Measurements from ENCODE around the gene DEFB110.

Gene DEFB110

DNA sequence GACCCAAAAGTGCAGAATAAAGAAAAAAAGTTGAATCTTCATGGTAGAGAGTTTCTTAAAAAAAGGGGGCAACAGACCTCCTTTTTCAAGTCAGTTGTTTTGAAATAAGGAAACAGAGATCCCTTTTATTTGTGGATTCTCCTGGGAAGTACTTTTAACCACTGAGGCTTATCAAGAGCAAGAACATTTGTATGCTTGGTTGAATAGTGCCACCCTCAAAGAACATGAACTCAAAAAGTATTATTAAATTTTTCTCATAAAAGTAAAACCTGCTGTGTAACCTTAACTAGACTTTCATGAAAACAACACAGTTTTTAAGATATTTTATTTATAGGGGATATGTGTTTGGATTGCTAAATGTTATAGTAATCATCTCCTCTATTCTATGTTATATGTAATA is at the start of gene DEFB110:
Gene DEFB110, minus strand, starts transcription at position 101 of the 400 bp plus-strand sequence. Its CDS starts 59 bp downstream, at position 42.
- Mint-ChIP-seq H3K36me3 (ENCODE audit: low read depth) (no peaks in the 10 kb centered on the region), H3K9me3 (no peaks in the 10 kb centered on the region), H3K27me3 (ENCODE audit: low read depth) (no peaks in the 10 kb centered on the region), H3K4me3 (no peak within 1 kb of the TSS), H3K4me1 (ENCODE audit: low read depth) (no peaks in the 10 kb centered on the region), H3K27ac (no peak within 1 kb of the TSS)
- no peak for DNase-seq (ENCODE audit: low spot score)

DNA sequence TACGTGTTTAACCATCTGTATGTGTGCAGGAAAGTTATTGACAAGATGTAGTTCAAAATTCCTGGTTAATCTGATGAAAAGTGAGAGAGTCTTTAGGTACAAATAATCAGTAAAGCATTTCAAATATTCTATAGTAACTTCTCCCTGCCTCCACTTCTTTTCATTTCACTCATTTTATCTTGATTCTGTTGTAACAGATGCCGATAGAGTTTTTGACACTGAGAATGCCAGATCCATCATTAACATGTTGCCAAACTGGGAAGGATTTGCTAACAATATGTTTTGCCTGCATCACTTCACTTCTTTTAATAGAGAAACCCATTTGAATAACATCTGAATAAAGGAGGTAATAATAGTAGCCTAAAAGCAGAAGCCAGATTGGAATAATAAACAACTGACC is 48.3 kb upstream of the DEFB110 start:
- peaks cover 10% of the 10 kb centered on the region for H3K9me3 Mint-ChIP-seq
- H3K4me3 Mint-ChIP-seq, result no peak overlapping the region
- DNase-seq (ENCODE audit: low spot score), result no peak
- H3K27ac Mint-ChIP-seq, result no peak overlapping the region
- H3K36me3 Mint-ChIP-seq (ENCODE audit: low read depth), result no peaks in the 10 kb centered on the region
- no peaks in the 10 kb centered on the region for H3K4me1 Mint-ChIP-seq (ENCODE audit: low read depth)
- H3K27me3 Mint-ChIP-seq (ENCODE audit: low read depth), result no peaks in the 10 kb centered on the region

DNA sequence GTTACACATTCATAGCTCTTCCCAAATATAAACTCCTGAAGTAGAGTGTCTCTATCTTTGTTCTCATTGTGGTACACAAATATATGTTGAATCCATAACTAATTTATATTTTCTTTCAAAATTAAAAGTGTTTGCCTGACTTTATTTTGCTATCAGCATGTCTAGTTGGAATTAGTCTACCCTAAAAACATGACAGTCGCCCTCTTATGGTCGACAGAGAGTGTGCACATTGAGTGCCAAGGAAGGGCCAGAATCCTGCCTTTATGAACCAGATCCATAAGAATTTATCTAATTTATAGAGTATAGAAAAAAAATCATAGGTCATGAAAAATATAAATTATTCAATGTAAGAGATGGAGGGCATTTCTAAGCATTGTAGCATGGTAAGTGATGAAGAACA is 40.3 kb upstream of the DEFB110 start:
- H3K4me1 Mint-ChIP-seq (ENCODE audit: low read depth), result no peaks in the 10 kb centered on the region
- DNase-seq (ENCODE audit: low spot score), result no peak
- H3K27me3 Mint-ChIP-seq (ENCODE audit: low read depth), result no peaks in the 10 kb centered on the region
- no peaks in the 10 kb centered on the region for H3K9me3 Mint-ChIP-seq
- no peak overlapping the region for H3K4me3 Mint-ChIP-seq
- H3K36me3 Mint-ChIP-seq (ENCODE audit: low read depth), result no peaks in the 10 kb centered on the region
- no peak overlapping the region for H3K27ac Mint-ChIP-seq

- Mint-ChIP-seq H3K9me3 (no peaks in the 10 kb centered on the region), H3K27me3 (ENCODE audit: low read depth) (no peaks in the 10 kb centered on the region), H3K36me3 (ENCODE audit: low read depth) (no peaks in the 10 kb centered on the region), H3K4me3 (no peak overlapping the region), H3K4me1 (ENCODE audit: low read depth) (no peaks in the 10 kb centered on the region), H3K27ac (no peak overlapping the region)
- no peak for DNase-seq (ENCODE audit: low spot score)
These were observed 34.4 kb upstream of the DEFB110 start for GRCh38 chr6:50056242-50056641.

- H3K36me3 Mint-ChIP-seq (ENCODE audit: low read depth), result no peaks in the 10 kb centered on the region
- H3K9me3 Mint-ChIP-seq, result no peaks in the 10 kb centered on the region
- no peak within 1 kb of the TSS for H3K4me3 Mint-ChIP-seq
- H3K27me3 Mint-ChIP-seq (ENCODE audit: low read depth), result no peaks in the 10 kb centered on the region
- no peaks in the 10 kb centered on the region for H3K4me1 Mint-ChIP-seq (ENCODE audit: low read depth)
- H3K27ac Mint-ChIP-seq, result no peak within 1 kb of the TSS
- DNase-seq (ENCODE audit: low spot score), result no peak
These were observed 28.0 kb upstream of the DEFB110 start, which contains the start of gene DEFB112 for GRCh38 chr6:50049829-50050228. Gene DEFB112 (minus strand): TSS chr6:50049929. CDS start chr6:50049869, 60 bp downstream.

DNA sequence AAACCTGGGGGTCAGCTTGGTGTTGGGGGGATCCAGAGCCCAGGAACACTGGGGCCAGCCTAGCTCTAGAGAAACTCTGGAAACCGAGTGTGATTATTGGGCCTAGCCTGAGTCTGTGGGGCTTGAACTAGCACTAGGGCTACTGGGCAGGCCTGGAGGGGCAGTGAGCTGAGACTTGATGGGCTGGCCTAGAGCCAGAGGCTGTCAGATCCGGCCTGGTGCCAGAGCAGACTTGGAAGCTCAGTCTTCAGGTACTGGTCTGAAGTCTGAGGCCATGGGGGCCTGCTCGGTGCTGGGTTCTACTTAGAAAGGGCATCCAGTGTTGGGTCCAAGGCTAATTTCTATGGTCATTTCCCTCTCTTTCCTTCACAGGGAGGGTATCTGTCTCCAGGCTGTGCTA is 25.2 kb upstream of the DEFB110 start:
- no peaks in the 10 kb centered on the region for H3K27me3 Mint-ChIP-seq (ENCODE audit: low read depth)
- H3K4me3 Mint-ChIP-seq, result no peak overlapping the region
- no peaks in the 10 kb centered on the region for H3K4me1 Mint-ChIP-seq (ENCODE audit: low read depth)
- no peaks in the 10 kb centered on the region for H3K36me3 Mint-ChIP-seq (ENCODE audit: low read depth)
- no peaks in the 10 kb centered on the region for H3K9me3 Mint-ChIP-seq
- H3K27ac Mint-ChIP-seq, result no peak overlapping the region
- DNase-seq (ENCODE audit: low spot score), result no peak

DNA sequence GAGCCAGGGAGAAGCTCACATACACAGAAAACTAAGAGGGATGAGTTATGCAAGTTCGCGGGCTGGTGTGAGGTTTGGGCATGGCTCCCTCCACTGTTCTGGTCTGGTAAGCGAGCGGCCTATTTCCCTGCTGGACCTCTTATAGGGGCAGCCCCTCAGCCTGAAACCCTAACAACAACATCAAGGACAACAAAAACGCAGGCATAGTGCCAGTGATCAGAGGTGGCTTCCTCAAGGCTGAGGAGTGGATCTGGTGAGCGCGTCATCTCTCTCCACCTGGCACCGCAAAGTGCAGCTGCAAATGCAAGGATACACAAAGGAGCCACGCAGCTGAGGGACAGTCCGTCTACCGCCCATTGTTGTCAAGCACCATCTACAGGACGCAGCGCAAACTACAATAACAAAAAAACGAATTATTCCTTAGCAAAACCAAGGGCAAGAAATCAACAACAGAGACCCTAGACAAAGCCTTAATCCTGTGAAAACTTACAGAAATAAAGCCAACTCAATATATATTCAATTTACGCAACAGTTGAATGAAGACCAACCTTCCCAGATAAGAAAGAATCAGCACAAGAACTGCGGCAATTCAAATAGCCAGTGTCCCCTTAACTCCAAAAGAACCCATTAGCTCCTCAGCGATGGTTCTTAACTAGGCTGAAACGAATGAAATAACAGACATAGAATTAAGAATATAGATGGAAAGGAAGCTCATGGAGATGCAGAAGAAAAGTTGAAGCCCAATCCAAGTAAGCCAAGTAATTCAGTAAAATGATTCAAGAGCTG is 9.2 kb upstream of the DEFB110 start:
- Mint-ChIP-seq H3K4me1 (ENCODE audit: low read depth) (no peaks in the 10 kb centered on the region), H3K4me3 (no peak overlapping the region), H3K9me3 (no peaks in the 10 kb centered on the region), H3K27ac (no peak overlapping the region), H3K36me3 (ENCODE audit: low read depth) (no peaks in the 10 kb centered on the region), H3K27me3 (ENCODE audit: low read depth) (no peaks in the 10 kb centered on the region)
- DNase-seq (ENCODE audit: low spot score), result no peak

GRCh38 chr6:50030350-50030749 is 8.6 kb upstream of the DEFB110 start:
- Mint-ChIP-seq H3K9me3 (no peaks in the 10 kb centered on the region), H3K4me1 (ENCODE audit: low read depth) (no peaks in the 10 kb centered on the region), H3K36me3 (ENCODE audit: low read depth) (no peaks in the 10 kb centered on the region), H3K27me3 (ENCODE audit: low read depth) (no peaks in the 10 kb centered on the region), H3K4me3 (no peak overlapping the region), H3K27ac (no peak overlapping the region)
- DNase-seq (ENCODE audit: low spot score), result no peak

- no peak for DNase-seq (ENCODE audit: low spot score)
- Mint-ChIP-seq H3K4me1 (ENCODE audit: low read depth) (no peaks in the 10 kb centered on the region), H3K27me3 (ENCODE audit: low read depth) (no peaks in the 10 kb centered on the region), H3K9me3 (no peaks in the 10 kb centered on the region), H3K36me3 (ENCODE audit: low read depth) (no peaks in the 10 kb centered on the region), H3K27ac (no peak overlapping the region), H3K4me3 (no peak overlapping the region)
These were observed 3.5 kb upstream of the DEFB110 start for GRCh38 chr6:50025258-50025657.

- DNase-seq (ENCODE audit: low spot score), result no peak
- Mint-ChIP-seq H3K36me3 (ENCODE audit: low read depth) (no peaks in the 10 kb centered on the region), H3K4me3 (no peak overlapping the region), H3K4me1 (ENCODE audit: low read depth) (no peaks in the 10 kb centered on the region), H3K27me3 (ENCODE audit: low read depth) (no peaks in the 10 kb centered on the region), H3K27ac (no peak overlapping the region), H3K9me3 (no peaks in the 10 kb centered on the region)
These were observed 14.0 kb downstream of the DEFB110 start for GRCh38 chr6:50007819-50008218.

DNA sequence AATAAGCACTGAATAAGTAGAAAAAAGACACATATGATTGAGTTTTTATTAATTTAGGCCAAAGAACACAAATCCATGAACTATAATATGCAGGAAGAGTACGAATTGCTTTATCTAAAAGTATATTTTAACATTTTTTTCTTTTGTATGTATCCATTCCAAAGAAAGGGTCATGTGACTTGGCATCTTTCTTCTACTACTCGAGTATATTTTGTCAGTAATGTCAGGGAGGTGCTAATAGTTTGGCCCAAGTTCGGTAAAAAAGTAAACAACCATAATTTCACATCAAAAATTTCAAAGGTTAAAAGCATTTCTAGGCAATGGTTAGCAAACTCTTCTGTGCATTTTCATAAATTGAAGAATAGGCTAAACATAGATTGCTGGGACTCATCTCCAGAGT is 18.7 kb downstream of the DEFB110 start:
- Mint-ChIP-seq H3K4me3 (no peak overlapping the region), H3K27ac (no peak overlapping the region), H3K27me3 (ENCODE audit: low read depth) (no peaks in the 10 kb centered on the region), H3K9me3 (no peaks in the 10 kb centered on the region), H3K4me1 (ENCODE audit: low read depth) (no peaks in the 10 kb centered on the region), H3K36me3 (ENCODE audit: low read depth) (no peaks in the 10 kb centered on the region)
- DNase-seq (ENCODE audit: low spot score), result no peak

- Mint-ChIP-seq H3K36me3 (ENCODE audit: low read depth) (no peaks in the 10 kb centered on the region), H3K9me3 (no peaks in the 10 kb centered on the region), H3K4me1 (ENCODE audit: low read depth) (no peaks in the 10 kb centered on the region), H3K27me3 (ENCODE audit: low read depth) (no peaks in the 10 kb centered on the region), H3K27ac (no peak overlapping the region), H3K4me3 (no peak overlapping the region)
- no peak for DNase-seq (ENCODE audit: low spot score)
These were observed 26.5 kb downstream of the DEFB110 start for GRCh38 chr6:49995278-49995677.

DNA sequence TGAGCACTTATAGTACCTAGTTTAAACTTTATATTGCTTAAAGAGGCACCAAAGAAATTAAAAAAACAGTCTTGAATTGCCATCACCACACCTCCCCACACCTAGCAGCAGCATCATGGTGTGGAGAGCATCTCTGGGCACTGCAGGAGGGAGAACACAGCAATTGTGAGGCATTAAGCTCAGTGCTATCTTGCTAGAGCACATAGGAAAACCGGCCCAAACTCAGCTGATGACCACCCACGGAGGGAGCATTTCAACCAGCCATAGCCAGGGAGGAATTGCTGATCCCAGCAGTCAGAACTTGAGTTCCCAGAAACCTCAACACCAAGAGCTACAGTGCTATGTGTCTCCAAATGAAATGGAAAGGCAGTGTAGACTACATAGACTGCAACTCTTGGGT is 32.9 kb downstream of the DEFB110 start:
- no peaks in the 10 kb centered on the region for H3K36me3 Mint-ChIP-seq (ENCODE audit: low read depth)
- H3K27ac Mint-ChIP-seq, result no peak overlapping the region
- H3K27me3 Mint-ChIP-seq (ENCODE audit: low read depth), result no peaks in the 10 kb centered on the region
- DNase-seq (ENCODE audit: low spot score), result no peak
- no peaks in the 10 kb centered on the region for H3K4me1 Mint-ChIP-seq (ENCODE audit: low read depth)
- no peak overlapping the region for H3K4me3 Mint-ChIP-seq
- H3K9me3 Mint-ChIP-seq, result no peaks in the 10 kb centered on the region

DNA sequence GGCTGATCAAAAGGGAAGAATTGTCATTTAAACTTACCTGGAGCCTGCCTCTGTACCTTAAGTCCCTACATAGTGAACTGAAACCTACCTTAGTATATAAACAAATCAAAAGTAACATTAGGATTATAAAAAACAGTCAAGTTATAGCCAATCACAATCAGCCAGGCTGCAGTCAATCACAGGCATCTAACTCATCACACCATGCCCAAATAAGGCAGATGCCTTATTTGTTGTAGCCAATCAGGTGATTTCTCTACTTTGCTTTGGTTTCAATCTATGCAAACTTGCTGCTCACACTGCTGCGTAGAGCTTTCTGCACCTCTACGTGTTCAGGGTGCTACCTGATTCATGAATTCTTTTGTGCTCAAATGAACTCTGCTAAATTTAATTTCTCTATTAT is 34.0 kb downstream of the DEFB110 start:
- no peaks in the 10 kb centered on the region for H3K27me3 Mint-ChIP-seq (ENCODE audit: low read depth)
- no peaks in the 10 kb centered on the region for H3K9me3 Mint-ChIP-seq
- H3K27ac Mint-ChIP-seq, result no peak overlapping the region
- no peaks in the 10 kb centered on the region for H3K36me3 Mint-ChIP-seq (ENCODE audit: low read depth)
- no peak for DNase-seq (ENCODE audit: low spot score)
- H3K4me3 Mint-ChIP-seq, result no peak overlapping the region
- H3K4me1 Mint-ChIP-seq (ENCODE audit: low read depth), result no peaks in the 10 kb centered on the region

DNA sequence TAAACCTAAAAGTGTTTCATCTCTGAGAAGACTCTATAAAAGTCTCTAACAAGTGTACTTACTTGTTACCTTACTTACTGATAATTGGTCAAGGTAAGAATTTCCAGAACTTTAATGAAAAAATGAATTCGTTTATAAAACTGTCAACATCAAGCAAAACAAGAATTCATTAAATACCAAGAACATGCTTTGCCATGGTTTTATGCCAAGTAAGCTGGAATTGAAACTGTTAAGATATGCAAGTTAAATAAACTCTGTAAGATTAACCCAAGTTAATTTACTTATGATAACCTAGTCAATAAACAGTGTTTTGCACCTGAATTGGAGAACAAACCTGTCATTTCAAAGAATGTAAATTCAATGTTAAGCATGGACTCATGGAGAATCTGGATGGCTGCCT is 35.2 kb downstream of the DEFB110 start:
- H3K27me3 Mint-ChIP-seq (ENCODE audit: low read depth), result no peaks in the 10 kb centered on the region
- no peaks in the 10 kb centered on the region for H3K4me1 Mint-ChIP-seq (ENCODE audit: low read depth)
- no peaks in the 10 kb centered on the region for H3K9me3 Mint-ChIP-seq
- no peak overlapping the region for H3K27ac Mint-ChIP-seq
- DNase-seq (ENCODE audit: low spot score), result no peak
- no peaks in the 10 kb centered on the region for H3K36me3 Mint-ChIP-seq (ENCODE audit: low read depth)
- no peak overlapping the region for H3K4me3 Mint-ChIP-seq

All from T-helper 2 cell treated with Interferon-gamma antibody and Interleukin-4, amounts not matched to agents 5 μg/mL and 100 μg/mL, for 36 hours (primary cell).